ENCODE data around the gene ZNF276. TPM values are rescaled to one million over a fixed set of nuclear protein-coding genes. Genes with fewer than 3 reads are reported as not detected.
"Not testable (repeated sequence)": the region's sequence is repeated elsewhere in the genome, so short reads cannot be mapped to it uniquely, and the experiment has no call there.

Gene ZNF276
- total RNA-seq, 1 experiment from 2014 or later = 30.1 TPM

- BruUV-seq (replicated peaks) = no TSS peak
- intact Hi-C loops (cut with micrococcal nuclease) = no loop called here
- ATAC-seq (no peak), DNase-seq (no peak)
- ChIA-PET POLR2A (ENCODE audit: unreplicated experiment) (interaction anchor here (0.6 kb wide), 1 partner anchor 175 kb away, joined by 5 read pairs; the partner anchor contains the start of gene TCF25), CTCF (no interaction called here)
- H4K20me1 ChIP-seq (ENCODE audit: low read length) = no peaks in the 10 kb centered on the region
- no peak overlapping the region for H3K9ac ChIP-seq (ENCODE audit: low read length)
- H3F3A ChIP-seq (ENCODE audit: low read length, unreplicated experiment) = no peaks in the 10 kb centered on the region
- no peaks in the 10 kb centered on the region for H3K27me3 ChIP-seq (ENCODE audit: low read length)
- TF ChIP-seq EZH2phosphoT487 (IDR thresholded peaks at IDR 0.05; ENCODE audit: borderline replicate concordance, low read length) (no peak), EZH2 (IDR thresholded peaks at IDR 0.05; ENCODE audit: low read length, unreplicated experiment) (no peak)
- TF ChIP-seq, protein P1, sequence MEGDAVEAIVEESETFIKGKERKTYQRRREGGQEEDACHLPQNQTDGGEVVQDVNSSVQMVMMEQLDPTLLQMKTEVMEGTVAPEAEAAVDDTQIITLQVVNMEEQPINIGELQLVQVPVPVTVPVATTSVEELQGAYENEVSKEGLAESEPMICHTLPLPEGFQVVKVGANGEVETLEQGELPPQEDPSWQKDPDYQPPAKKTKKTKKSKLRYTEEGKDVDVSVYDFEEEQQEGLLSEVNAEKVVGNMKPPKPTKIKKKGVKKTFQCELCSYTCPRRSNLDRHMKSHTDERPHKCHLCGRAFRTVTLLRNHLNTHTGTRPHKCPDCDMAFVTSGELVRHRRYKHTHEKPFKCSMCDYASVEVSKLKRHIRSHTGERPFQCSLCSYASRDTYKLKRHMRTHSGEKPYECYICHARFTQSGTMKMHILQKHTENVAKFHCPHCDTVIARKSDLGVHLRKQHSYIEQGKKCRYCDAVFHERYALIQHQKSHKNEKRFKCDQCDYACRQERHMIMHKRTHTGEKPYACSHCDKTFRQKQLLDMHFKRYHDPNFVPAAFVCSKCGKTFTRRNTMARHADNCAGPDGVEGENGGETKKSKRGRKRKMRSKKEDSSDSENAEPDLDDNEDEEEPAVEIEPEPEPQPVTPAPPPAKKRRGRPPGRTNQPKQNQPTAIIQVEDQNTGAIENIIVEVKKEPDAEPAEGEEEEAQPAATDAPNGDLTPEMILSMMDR (conservative IDR thresholded peaks at IDR 0.05; ENCODE audit: low read depth, low read length) = no peak
- H3K4me3 ChIP-seq (ENCODE audit: low read length) = no peak overlapping the region
- H3K4me2 ChIP-seq (ENCODE audit: low read length) = no peak overlapping the region
- H3K9me3 ChIP-seq (ENCODE audit: low read length) = no peaks in the 10 kb centered on the region
- no peak overlapping the region for H3K27ac ChIP-seq (ENCODE audit: low read length)
- H2AFZ ChIP-seq (ENCODE audit: low read length) = no peak overlapping the region
- H3K36me3 ChIP-seq (ENCODE audit: low read depth, low read length) = no peaks in the 10 kb centered on the region
- no peaks in the 10 kb centered on the region for H3K79me2 ChIP-seq (ENCODE audit: low read length)
- H3K4me1 ChIP-seq (ENCODE audit: insufficient read depth, low read length) = peaks cover 9% of the 10 kb centered on the region
- no peaks in the 10 kb centered on the region for H3K9me2 ChIP-seq (replicated peaks; ENCODE audit: low read length)
Observed at GRCh38 chr16:89697616-89698331, 23.6 kb upstream of the ZNF276 start.

DNA sequence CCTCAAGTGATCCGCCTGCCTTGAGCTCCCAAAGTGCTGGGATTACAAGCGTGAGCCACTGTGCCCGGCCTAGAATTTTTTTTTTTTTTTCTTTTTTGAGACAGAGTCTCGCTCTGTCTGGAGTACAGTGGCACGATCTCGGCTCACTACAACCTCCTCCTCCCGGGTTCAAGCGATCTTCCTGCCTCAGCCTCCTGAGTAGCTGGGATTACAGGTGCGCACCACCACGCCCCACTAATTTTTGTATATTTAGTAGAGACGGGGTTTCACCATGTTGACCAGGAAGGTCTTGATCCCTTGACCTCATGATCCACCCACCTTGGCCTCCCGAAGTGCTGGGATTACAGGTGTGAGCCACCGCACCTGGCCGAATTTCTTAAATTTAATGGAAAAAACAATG, 22.6 kb upstream of the ZNF276 start:
- POLR2A ChIA-PET (ENCODE audit: unreplicated experiment); DNase-seq; H3K9me3 ChIP-seq (ENCODE audit: low read length); H3K4me1 ChIP-seq (ENCODE audit: insufficient read depth, low read length); H3K9me2 ChIP-seq (replicated peaks; ENCODE audit: low read length); H3K79me2 ChIP-seq (ENCODE audit: low read length); H3K4me3 ChIP-seq (ENCODE audit: low read length); BruUV-seq (replicated peaks); H3F3A ChIP-seq (ENCODE audit: low read length, unreplicated experiment); H3K9ac ChIP-seq (ENCODE audit: low read length); H4K20me1 ChIP-seq (ENCODE audit: low read length); ATAC-seq; H2AFZ ChIP-seq (ENCODE audit: low read length); intact Hi-C loops (cut with micrococcal nuclease); H3K27me3 ChIP-seq (ENCODE audit: low read length); CTCF ChIA-PET; H3K36me3 ChIP-seq (ENCODE audit: low read depth, low read length); H3K4me2 ChIP-seq (ENCODE audit: low read length); H3K27ac ChIP-seq (ENCODE audit: low read length): not testable (repeated sequence)

DNA sequence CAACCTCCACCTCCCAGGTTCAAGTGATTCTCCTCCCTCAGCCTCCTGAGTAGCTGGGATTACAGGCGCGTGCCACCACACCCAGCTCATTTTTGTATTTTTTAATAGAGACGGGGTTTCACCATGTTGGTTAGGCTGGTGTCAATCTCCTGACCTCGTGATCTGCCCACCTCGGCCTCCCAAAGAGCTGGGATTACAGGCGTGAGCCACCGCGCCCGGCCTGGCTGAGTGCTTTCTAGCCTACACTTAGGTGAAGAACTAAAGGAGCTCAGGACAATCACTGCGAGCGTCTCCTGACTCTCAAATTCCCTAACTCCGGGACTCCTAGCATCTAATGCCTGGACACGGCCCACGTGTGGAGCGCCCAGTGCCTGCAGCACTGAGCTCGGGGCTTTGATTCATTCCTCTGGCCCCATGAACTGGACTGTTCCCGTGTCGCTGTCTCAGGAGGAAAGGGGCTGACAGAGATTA, 21.7 kb upstream of the ZNF276 start:
- CTCF ChIA-PET = interaction anchor here (0.6 kb wide), 1 partner anchor 377 kb away, joined by 3 read pairs; no protein-coding TSS in a partner anchor
- H3K4me1 ChIP-seq (ENCODE audit: insufficient read depth, low read length); H3K9ac ChIP-seq (ENCODE audit: low read length); H3K27me3 ChIP-seq (ENCODE audit: low read length); H4K20me1 ChIP-seq (ENCODE audit: low read length); DNase-seq; H3K79me2 ChIP-seq (ENCODE audit: low read length); H3K9me3 ChIP-seq (ENCODE audit: low read length); H3K36me3 ChIP-seq (ENCODE audit: low read depth, low read length); H3K27ac ChIP-seq (ENCODE audit: low read length); H2AFZ ChIP-seq (ENCODE audit: low read length); H3F3A ChIP-seq (ENCODE audit: low read length, unreplicated experiment); POLR2A ChIA-PET (ENCODE audit: unreplicated experiment); ATAC-seq; H3K9me2 ChIP-seq (replicated peaks; ENCODE audit: low read length): not testable (repeated sequence)
- Histone ChIP-seq H3K4me3 (ENCODE audit: low read length) (peak overlapping the region; percentile 41; the same call in 1 of the 2 replicates), H3K4me2 (ENCODE audit: low read length) (peak overlapping the region; percentile 81)
- TSS peak; percentile 16 for BruUV-seq (replicated peaks)
- intact Hi-C loops (cut with micrococcal nuclease) = loop anchor here (5.0 to 10.0 kb wide), 2 partner anchors 115 to 173 kb away; partner anchors contain the start of genes FANCA and TCF25

All from PC-3 (cell line).